ENCODE measurements around the gene P2RX3.
"Not testable (repeated sequence)": the region's sequence is repeated elsewhere in the genome, so short reads cannot be mapped to it uniquely, and the experiment has no call there.

Gene P2RX3

DNA sequence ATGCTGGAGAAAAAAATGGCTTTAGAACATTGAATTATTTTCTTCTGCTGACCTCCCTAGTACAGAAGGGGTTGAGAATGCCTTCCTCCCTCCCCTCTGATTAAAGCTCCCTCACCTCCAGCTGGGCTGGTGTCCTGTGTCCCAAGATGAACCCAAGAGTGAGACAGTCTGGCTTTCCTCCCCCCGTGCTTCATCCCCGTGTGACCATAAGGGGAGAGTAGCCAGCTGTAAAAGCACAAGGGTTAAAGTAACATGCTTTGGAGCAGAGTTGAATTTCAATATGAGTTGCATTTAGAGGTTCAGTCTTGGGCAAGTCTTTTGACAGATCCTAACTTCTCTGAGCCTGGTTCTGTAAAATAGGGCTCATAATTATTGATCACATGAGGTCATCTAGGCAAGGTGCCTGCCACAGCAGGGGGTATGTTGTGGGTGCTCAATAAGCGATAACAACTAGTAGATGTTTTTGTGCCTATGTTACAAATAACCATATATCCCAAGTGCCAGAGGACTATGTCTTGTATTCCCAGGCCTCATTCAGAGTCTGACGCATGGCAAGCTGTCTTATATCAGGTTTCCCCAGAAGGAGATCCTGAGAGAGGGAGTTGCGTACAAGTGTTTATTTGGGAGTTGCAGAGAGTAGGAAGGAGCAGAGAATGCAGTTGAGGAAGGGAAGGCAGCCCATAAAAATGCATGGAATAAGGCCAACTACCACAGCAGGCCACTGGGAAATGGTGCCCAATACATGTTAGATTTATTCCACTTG is 48.2 kb downstream of the P2RX3 start:
- intact Hi-C loops (cut with DNase I), result no loop called here
- DNase-seq, result no peak

DNA sequence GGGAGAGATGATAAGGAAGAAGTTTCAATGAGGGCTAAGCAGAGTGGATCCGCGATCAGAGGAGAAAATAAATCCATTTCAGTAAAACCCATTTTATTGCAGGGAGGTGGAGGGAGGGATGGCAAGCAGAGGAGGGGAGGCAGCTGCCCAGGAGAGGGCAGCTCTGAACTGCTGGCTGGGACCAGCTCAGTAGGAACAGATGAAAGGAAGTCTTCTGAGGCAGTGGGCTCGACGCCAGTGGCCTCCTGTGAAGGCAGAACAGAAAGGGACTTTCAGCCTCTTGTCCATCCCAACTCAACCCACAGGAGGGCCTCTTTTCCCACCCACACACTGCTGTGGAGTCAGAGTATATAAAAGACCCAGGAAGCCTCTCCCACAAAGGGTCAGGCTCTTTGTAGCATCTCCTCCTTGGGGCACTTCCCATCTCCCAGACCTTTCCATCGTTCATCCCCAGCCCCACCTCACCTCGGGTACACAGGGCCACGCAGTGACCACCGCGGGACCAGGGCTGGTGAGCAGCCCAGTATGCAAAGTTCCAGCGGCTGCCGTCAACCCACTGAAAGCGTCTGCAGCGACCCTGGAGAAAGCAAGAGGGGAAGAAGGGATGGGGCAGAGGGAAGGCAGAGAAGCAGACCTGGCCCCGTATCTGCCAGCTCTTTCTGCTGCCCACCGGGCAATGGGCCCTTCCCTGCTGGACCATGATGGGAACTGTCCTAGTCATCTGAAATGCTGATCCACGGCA is 49.3 kb downstream of the P2RX3 start:
- peak in 39 of 42 donors; percentile 6 to 62 (median 35) for DNase-seq
- intact Hi-C loops (cut with DNase I), result no loop called here

DNA sequence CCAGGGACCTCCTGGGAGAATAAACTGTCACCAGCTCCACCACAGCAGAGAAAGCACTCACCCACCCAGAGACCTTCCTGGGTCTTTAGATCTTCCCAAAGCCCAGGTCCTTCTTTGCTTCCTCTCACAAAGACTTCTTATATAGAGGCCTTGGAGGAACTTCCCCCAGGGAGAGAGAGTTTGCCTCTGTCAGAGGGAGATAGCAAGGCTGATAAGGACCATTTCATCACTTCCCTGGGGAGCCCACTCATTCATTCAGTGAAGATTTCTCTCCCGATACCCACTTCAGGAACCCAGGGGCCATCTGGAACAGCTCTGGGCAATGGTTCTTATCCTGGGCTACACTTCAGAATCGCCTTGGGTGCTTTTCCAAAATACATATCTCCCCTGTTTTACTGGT is 52.4 kb downstream of the P2RX3 start, which contains the start of gene PRG2:
Gene PRG2, minus strand, starts transcription at position 116 of the 400 bp plus-strand sequence. CDS start 706 bp downstream, outside the sequence.
- intact Hi-C loops (cut with DNase I), result no loop called here
- DNase-seq, result no peak

DNA sequence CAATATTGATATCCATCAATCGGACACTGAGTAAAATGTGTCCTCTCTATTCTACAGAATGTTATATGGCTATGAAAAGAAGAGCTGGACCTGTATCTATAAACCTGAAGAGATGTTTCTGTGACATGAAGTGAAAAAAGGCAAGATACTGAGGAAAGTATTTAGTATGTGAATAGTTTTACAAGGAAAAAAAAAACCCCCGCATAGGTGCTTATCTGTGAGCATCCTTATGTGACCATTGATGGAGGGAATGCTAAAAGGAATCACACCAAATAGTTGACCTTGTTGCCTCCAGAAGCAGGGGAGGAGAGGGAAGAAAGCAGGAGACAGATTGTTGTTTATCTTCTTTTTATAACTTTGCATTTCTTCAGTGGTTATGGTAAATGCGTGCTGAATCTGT is 53.0 kb downstream of the P2RX3 start:
- intact Hi-C loops (cut with DNase I), result no loop called here
- no peak for DNase-seq

DNA sequence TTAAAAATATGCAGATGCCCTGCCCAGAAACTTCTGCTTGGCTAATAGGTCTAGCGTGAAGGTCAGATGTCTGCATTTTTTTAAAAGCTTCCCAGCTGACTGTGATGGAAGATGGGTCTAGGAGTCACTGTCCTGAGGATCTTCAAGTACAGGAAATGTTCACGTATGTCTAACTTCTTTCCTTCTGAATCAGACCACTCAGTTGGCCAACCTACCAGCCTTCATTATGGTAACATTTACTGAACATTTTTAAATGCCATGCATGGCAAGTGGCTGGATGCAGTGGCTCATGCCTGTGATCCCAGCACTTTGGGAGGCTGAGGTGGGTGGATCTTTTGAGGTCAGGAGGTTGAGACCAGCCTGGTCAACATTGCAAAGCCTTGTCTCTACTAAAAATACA is 53.4 kb downstream of the P2RX3 start:
- intact Hi-C loops (cut with DNase I), result no loop called here
- DNase-seq, result no peak

- no peak for DNase-seq
- intact Hi-C loops (cut with DNase I), result no loop called here
Measured at GRCh38 chr11:57392066-57392762, 54.1 kb downstream of the P2RX3 start.

- intact Hi-C loops (cut with DNase I), result no loop called here
- no peak for DNase-seq
Measured at GRCh38 chr11:57392763-57393105, 54.6 kb downstream of the P2RX3 start.

GRCh38 chr11:57394203-57394965 is 56.2 kb downstream of the P2RX3 start:
- DNase-seq, result no peak
- intact Hi-C loops (cut with DNase I), result no loop called here

DNA sequence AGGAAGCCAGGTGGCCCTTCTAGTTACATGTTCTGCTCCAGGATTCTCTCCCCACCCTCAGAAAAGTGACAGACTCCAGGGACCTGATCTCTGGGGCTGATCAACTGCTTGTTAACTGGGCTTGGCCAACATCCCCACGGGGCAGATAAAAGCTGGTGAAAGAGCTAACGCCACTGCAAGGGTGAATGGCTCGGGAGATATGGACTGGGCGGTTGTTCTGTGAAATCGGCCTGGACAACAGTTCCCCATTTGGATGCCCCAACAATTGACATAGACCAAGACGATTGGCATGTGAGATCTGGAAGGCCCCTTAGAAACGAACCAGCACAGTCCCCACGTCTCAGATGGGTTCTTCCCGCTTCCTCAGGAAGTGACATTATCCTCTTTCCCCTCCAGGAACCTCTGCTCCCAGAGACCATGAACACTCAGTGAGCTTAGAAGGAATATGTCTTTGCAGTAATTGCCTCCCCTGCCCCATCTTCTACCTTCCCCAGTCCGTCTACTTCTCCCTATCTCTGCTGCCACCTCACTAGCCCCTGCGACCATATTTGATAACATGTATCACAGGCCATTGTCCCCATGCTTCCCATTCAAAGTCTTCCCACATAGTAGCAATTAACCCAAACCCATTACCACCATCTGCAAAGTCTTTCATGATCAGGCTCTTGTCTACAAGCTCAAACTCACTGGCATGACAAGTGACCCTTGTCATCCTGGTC is 57.9 kb downstream of the P2RX3 start:
- intact Hi-C loops (cut with DNase I), result no loop called here
- no peak for DNase-seq

DNA sequence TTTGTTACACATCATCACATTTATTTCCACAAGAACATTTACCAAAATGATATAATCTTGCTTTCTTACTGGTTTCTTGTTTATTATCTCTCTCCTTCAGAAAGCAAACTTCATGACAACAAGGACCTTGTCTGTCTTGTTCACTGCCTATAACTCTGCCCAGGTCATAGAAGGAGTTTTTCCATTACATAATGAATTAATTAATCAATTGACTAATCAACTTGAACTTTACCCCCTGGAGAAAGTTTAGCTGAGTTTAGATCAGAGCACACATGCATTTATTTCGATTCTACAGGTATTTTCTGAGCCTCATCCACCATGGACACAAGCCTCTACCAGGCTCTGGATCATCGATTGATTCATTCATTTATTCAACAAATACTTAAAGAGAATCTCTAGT is 58.6 kb downstream of the P2RX3 start:
- no peak for DNase-seq
- intact Hi-C loops (cut with DNase I), result no loop called here

DNA sequence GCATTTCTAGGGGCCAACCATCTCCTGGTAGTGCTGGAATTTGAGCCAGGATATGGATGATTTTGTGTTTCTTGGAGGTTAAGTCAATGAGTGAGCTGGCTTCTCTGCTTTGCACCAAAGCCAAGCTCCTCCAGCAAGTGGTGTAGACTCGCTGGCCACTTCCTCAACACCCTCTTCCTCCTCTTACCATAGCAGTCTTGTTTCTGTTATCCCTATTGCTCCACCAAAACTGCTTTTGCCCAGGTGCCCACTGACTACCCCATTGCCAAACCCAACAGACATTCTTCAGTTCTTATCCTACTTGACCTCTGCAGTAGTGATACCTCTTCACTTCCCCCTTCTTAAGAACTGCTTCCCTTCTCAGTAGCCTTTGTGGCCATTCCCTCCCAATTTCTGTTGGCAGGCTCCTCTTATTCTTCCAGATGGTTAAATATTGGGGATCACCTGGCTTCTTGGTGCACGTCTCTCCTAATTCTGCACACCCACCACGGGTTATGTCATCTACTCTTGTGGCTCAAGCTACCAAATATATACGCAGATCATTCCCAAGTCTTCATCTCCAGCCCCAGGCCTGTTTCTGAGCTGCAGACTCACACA is 59.3 kb downstream of the P2RX3 start:
- no peak for DNase-seq
- intact Hi-C loops (cut with DNase I), result no loop called here

DNA sequence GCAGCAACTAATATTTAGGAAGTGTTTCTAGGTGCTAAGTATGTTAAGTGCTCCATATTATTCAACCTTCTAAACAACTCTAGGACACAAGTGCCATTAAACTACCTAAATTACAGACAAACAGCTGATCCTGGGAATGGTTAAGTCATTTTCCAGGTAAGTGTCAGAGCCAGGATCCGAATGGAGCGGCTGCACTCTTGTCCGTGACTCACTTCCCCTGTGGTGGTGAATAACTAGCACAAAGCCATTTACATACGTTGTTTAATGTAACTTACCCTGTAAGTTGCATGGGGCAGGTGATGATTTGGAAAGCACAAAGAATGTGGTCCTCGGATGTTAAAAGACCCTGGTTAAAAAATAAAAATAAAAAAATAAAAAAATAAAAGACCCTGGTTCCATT is 61.1 kb downstream of the P2RX3 start:
- DNase-seq, result no peak
- intact Hi-C loops (cut with DNase I), result no loop called here

- no peak for DNase-seq
- intact Hi-C loops (cut with DNase I), result no loop called here
Measured at GRCh38 chr11:57399972-57400578, 61.9 kb downstream of the P2RX3 start.

DNA sequence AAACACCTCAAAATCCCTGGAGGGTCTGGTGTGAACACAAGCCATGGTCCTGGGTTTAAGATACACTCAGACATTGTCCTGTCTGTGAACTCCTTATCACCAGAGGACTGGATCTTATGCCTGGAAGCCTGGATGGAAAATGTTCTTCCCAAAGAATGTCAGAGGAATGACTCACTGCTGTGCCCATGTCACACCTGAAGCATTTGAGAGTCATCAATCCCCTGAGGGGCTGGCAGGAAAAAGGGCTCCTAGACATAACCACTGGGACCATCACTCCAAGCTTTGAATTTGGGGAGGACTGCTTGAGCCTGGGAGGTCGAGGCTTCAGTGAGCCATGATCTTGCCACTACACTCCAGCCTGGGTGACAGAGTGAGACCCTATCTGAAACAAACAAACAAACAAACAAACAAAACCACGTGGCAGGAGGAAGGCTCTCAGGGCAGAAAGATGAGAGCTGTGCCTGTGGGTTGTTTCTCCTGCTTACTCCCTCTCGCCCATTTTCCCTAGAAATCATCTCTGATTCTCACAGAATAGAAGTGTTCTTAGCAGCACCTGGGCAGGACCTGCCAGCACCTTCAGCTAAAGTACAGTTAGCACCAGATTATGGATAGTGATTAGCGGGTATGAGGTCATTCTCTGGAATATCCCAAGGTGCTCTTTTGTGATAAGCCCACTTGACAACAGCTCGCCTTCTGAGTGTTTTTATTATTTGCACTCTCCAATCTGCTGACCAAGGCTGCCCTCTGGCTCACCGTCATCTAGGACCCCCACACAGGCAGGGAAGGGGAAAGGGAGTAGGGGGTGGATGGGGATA is 64.2 kb downstream of the P2RX3 start:
- DNase-seq, result no peak
- intact Hi-C loops (cut with DNase I), result no loop called here

DNA sequence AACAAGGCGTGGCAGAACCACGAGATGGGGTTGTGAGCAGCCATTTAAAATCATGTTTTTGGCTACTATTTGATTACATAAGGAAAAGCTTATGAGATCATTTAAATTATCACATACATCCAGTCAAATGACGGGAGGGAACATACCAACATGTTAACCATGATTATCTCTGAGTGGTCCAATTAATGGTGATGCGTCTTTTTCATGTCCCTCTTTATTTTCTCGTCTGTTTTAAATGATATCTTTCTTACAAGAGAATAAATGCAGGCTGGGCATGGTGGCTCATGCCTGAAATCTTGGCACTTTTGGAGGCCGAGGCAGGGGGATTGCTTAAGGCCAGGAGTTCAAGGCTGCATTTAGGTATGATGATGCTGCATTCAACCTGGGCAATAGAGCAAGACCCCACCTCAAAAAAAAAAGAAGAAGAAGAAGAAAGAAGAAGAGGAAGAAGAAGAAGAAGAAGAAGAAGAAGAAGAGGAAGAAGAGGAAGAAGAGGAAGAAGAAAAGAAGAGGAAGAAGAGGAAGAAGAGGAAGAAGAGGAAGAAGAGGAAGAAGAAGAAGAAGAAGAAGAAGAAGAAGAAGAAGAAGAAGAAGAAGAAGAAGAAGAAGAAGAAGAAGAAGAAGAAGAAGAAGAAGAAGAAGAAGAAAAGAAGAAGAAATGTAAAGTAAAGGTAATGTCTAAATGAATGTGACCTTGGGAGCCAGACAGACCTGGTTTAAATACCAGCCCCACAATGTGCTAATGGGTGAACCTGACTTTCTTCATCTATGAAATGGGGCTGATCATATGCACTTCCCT is 65.0 kb downstream of the P2RX3 start:
- intact Hi-C loops (cut with DNase I); DNase-seq: not testable (repeated sequence)

DNA sequence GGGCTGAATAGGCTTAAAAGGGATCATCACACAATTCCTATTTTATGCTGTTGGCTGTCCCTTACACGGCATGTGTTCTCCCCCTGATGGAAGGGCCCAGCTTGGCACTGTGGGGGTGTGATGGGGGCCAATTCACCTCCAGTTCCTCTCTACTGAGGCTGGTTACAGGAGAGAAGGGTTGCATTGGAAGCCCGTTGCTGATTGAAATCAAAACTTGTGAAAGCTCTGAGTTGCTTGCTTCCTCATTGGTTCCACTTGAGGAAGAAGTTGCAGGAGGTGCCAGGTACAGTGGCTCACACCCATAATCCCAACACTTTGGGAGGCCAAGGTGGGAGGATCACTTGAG is 65.6 kb downstream of the P2RX3 start:
- intact Hi-C loops (cut with DNase I), result no loop called here
- DNase-seq, result no peak

Measured in head of caudate nucleus (tissue), 42 donors.